C4-2B (cell line): ENCODE measurements around the gene AGBL3.

Source experiments
- CTCF ChIP-seq: fragments of 450-650 bp; conservative IDR thresholded peaks from 2 replicates; pipeline ENCODE4 v1.5.1; 2017; ENCODE audit warnings: mild to moderate bottlenecking
- ZFX ChIP-seq: fragments of 450-650 bp; IDR thresholded peaks from 2 replicates; pipeline ENCODE4 v1.6.1; 2017

- TF ChIP-seq CTCF (no peak), ZFX (no peak)
Measured at GRCh38 chr7:135174941-135175340, 188.6 kb downstream of the AGBL3 start.
